IMR-90 (cell line): Measurements from ENCODE around the gene TMEM128. TPM values are rescaled to one million over a fixed set of nuclear protein-coding genes. Genes with fewer than 3 reads are reported as not detected.
"Not testable (repeated sequence)": the region's sequence is repeated elsewhere in the genome, so short reads cannot be mapped to it uniquely, and the experiment has no call there.

Experiments
- ATAC-seq: fragments of 200-7000 bp; cut with Tn5 transposase; 2 replicates; pipeline ENCODE4 v1.9.1; 2020; ENCODE audit warnings: low read depth, mild to moderate bottlenecking, moderate library complexity
- BruUV-seq: library from RNA; stranded (reverse); fragments of 400-500 nt; replicated peaks from 2 replicates; lab custom pipeline; 2021; lab: Mats Ljungman, UMichigan
- CTCF ChIA-PET: fragments of 300-600 bp; formaldehyde crosslinking; extraction: SDS; loops from one replicate; lab custom pipeline; 2021; ENCODE audit warnings: antibody characterized with exemption; lab: Yijun Ruan, JAX
- POLR2A ChIA-PET: fragments of 300-600 bp; sonication (Branson Sonifier 250); formaldehyde crosslinking; loops from one replicate; lab custom pipeline; 2022; ENCODE audit warnings: antibody characterized with exemption; ENCODE audit not compliant: unreplicated experiment; lab: Charles Lee
- DNase-seq: peaks from one replicate; pipeline ENCODE4 v3.0.0; 2013
- H2AFZ ChIP-seq: replicated peaks from 2 replicates; pipeline ENCODE3; 2013; ENCODE audit warnings: low read length, mild to moderate bottlenecking; ENCODE audit not compliant: poor library complexity
- H2AK5ac ChIP-seq: 2 replicates; pipeline ENCODE4 v1.6.1; 2013; ENCODE audit warnings: low read depth, low read length, inconsistent platforms
- H2AK9ac ChIP-seq: replicated peaks from 2 replicates; pipeline ENCODE3; 2013; ENCODE audit warnings: mild to moderate bottlenecking, low read depth, low read length, moderate library complexity; ENCODE audit not compliant: poor library complexity
- H2BK120ac ChIP-seq: 2 replicates; pipeline ENCODE4 v1.6.1; 2013; ENCODE audit warnings: low read depth, low read length, inconsistent platforms
- H2BK15ac ChIP-seq: 3 replicates; pipeline ENCODE4 v1.6.1; 2013; ENCODE audit warnings: low read depth, low read length, inconsistent platforms
- H2BK20ac ChIP-seq: 2 replicates; pipeline ENCODE4 v1.6.1; 2013; ENCODE audit warnings: low read depth, mild to moderate bottlenecking, inconsistent platforms, low read length, moderate library complexity
- H2BK5ac ChIP-seq: 2 replicates; pipeline ENCODE4 v1.6.1; 2013; ENCODE audit warnings: mild to moderate bottlenecking, low read depth, low read length, inconsistent platforms; ENCODE audit not compliant: poor library complexity, severe bottlenecking
- H3K14ac ChIP-seq: replicated peaks from 2 replicates; pipeline ENCODE4 v1.6.1; 2013; ENCODE audit warnings: low read depth, low read length, inconsistent platforms
- H3K18ac ChIP-seq: 2 replicates; pipeline ENCODE4 v1.6.1; 2013; ENCODE audit warnings: low read depth, low read length, control low read depth
- H3K23ac ChIP-seq: 2 replicates; pipeline ENCODE4 v1.6.1; 2013; ENCODE audit warnings: low read depth, low read length, inconsistent platforms
- H3K27ac ChIP-seq: 2 replicates; pipeline ENCODE4 v1.5.1; 2013; ENCODE audit warnings: mild to moderate bottlenecking, control low read depth, low read length; ENCODE audit not compliant: insufficient read depth
- H3K27me3 ChIP-seq: 2 replicates; pipeline ENCODE4 v1.6.1; 2013; ENCODE audit warnings: low read length; ENCODE audit not compliant: control insufficient read depth, insufficient read depth
- H3K36me3 ChIP-seq: 2 replicates; pipeline ENCODE4 v1.6.1; 2013; ENCODE audit warnings: low read length, mixed read lengths; ENCODE audit not compliant: control insufficient read depth, insufficient read depth
- H3K4ac ChIP-seq: 2 replicates; pipeline ENCODE4 v1.6.1; 2013; ENCODE audit warnings: low read depth, low read length, inconsistent platforms
- H3K4me1 ChIP-seq: 2 replicates; pipeline ENCODE4 v1.6.1; 2013; ENCODE audit warnings: low read length, mixed read lengths; ENCODE audit not compliant: control insufficient read depth, insufficient read depth
- H3K4me2 ChIP-seq: 2 replicates; pipeline ENCODE4 v1.6.1; 2013; ENCODE audit warnings: low read depth, mild to moderate bottlenecking, control low read depth, low read length, moderate library complexity
- H3K4me3 ChIP-seq: 2 replicates; pipeline ENCODE4 v1.5.1; 2013; ENCODE audit warnings: low read depth, mild to moderate bottlenecking, control low read depth, low read length, moderate library complexity; ENCODE audit not compliant: insufficient read depth
- H3K56ac ChIP-seq: 2 replicates; pipeline ENCODE4 v1.6.1; 2013; ENCODE audit warnings: low read length, inconsistent platforms; ENCODE audit not compliant: insufficient read depth; ENCODE audit errors: extremely low read depth
- H3K79me1 ChIP-seq, 2 experiments: 2 replicates each; pipeline ENCODE4 v1.6.1; 2013; ENCODE audit warnings: low read length in 2 of 2, inconsistent platforms in 1 of 2, low read depth in 1 of 2
- H3K9ac ChIP-seq: 2 replicates; pipeline ENCODE4 v1.6.1; 2013; ENCODE audit warnings: low read depth, low read length, control low read depth
- H3K9me1 ChIP-seq: 2 replicates; pipeline ENCODE4 v1.6.1; 2013; ENCODE audit warnings: low read length, inconsistent platforms; ENCODE audit not compliant: insufficient read depth
- H3K9me3 ChIP-seq: 2 replicates; pipeline ENCODE4 v1.6.1; 2013; ENCODE audit warnings: low read length; ENCODE audit not compliant: control insufficient read depth, insufficient read depth
- H4K20me1 ChIP-seq: 2 replicates; pipeline ENCODE4 v1.6.1; 2013; ENCODE audit warnings: low read length, inconsistent platforms; ENCODE audit not compliant: insufficient read depth
- H4K5ac ChIP-seq: 2 replicates; pipeline ENCODE4 v1.6.1; 2013; ENCODE audit warnings: mild to moderate bottlenecking, low read depth, low read length, control low read depth
- H4K8ac ChIP-seq, 2 experiments: 2 replicates each; pipeline ENCODE4 v1.6.1; 2013; ENCODE audit warnings: low read depth in 2 of 2, low read length in 2 of 2, control low read depth in 1 of 2, inconsistent platforms in 1 of 2
- H4K91ac ChIP-seq: 2 replicates; pipeline ENCODE4 v1.6.1; 2013; ENCODE audit warnings: low read depth, low read length, inconsistent platforms; ENCODE audit not compliant: insufficient read depth
- MAZ ChIP-seq: IDR thresholded peaks from 2 replicates; pipeline ENCODE4 v1.6.1; 2012; ENCODE audit warnings: low read depth, mild to moderate bottlenecking, low read length, improper control_type of control experiment, moderate library complexity, borderline replicate concordance
- WGBS, 2 experiments: methylation state at CpG; one replicate each; pipeline versions ENCODE4 v1.1.5 to v1.1.7; 2013; ENCODE audit warnings: missing lambda C conversion rate in 2 of 2; ENCODE audit not compliant: insufficient read length in 1 of 2; ENCODE audit errors: extremely low coverage in 2 of 2; 5-methylcytosine and 5-hydroxymethylcytosine counted together
- dilution Hi-C: fragments of 300-500 bp; cut with HindIII; formaldehyde crosslinking; loops from one replicate; pipeline ENCODE4 v1.14.3; 2018; ENCODE audit warnings: low sequenced_read_pairs; ENCODE audit not compliant: unreplicated experiment
- in situ Hi-C: fragments of 300-500 bp; cut with MboI; formaldehyde crosslinking; loops from 3 replicates; pipeline ENCODE4 v1.14.3; 2019; ENCODE audit warnings: low sequenced_read_pairs, inconsistent platforms, mixed read lengths
- intact Hi-C: fragments of 100-400 bp; cut with micrococcal nuclease; formaldehyde crosslinking; loops from 2 replicates; pipeline ENCODE4 v1.10.0; 2022
- polyA plus RNA-seq, 3 experiments: library from polyadenylated mRNA; depleted of rRNA; stranded (reverse); fragments of >200 nt; gene quantifications; 2 replicates each; pipeline ENCODE4 v1.2.3, GENCODE V29; 2012; ENCODE audit warnings: low replicate concordance in 1 of 3
- total RNA-seq: library from RNA; depleted of rRNA; stranded (reverse); fragments of >200 nt; gene quantifications from 2 replicates; pipeline ENCODE4 v1.2.3, GENCODE V29; 2012

TMEM128 gene
- total and polyA plus RNA-seq, 2 of the 4 experiments (the other 2 are of a cell fraction), result 21.9 to 22.6 TPM

DNA sequence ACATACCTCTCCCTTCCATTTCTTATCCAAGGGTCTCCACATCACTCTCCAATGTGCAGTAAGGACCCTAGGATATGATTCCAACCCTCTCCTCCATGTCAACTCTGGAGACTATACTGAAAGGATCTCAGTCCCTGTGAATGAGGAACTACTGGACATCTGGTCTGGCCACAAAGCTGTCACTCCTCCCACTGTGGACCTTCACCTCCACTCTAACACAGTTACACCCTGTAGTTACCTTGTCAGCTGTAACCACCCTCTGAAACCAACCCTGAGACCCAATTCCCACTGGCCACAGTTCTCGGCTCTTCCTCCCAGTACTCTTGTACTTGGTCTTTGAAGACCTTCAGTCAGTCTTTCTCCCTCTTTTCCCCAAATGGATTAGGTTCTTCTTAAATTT, 2.9 kb downstream of the TMEM128 start:
- 100% methylated on average over 1 of the region's 1 CpG; no CpG with 5 or more reads in 1 of the 2 experiments for WGBS, 2 experiments
- Histone ChIP-seq H3K4me3 (no peak overlapping the region), H4K8ac (no peak overlapping the region), H3K56ac (no peak overlapping the region), H3K27ac (no peak overlapping the region), H2BK120ac (no peak overlapping the region), H2AFZ (no peak overlapping the region), H3K9me3 (no peaks in the 10 kb centered on the region), H2AK9ac (no peak overlapping the region), H3K27me3 (no peaks in the 10 kb centered on the region), H3K4me1 (peaks cover 2% of the 10 kb centered on the region; the same call in 1 of the 2 replicates), H4K5ac (no peak overlapping the region), H3K4me2 (no peak overlapping the region), H4K91ac (no peak overlapping the region), H3K18ac (no peak overlapping the region), H2BK5ac (no peak overlapping the region), H3K23ac (no peak overlapping the region), H2AK5ac (no peak overlapping the region), H3K9me1 (peaks cover 4% of the 10 kb centered on the region), H3K79me1 (peaks cover 18 to 22% of the 10 kb centered on the region in 2 experiments), H3K9ac (no peak overlapping the region), H3K36me3 (peaks cover 23% of the 10 kb centered on the region), H3K14ac (no peak overlapping the region), H3K4ac (no peak overlapping the region), H2BK15ac (no peak overlapping the region), H4K20me1 (no peaks in the 10 kb centered on the region), H2BK20ac (no peak overlapping the region)
- DNase-seq (no peak), ATAC-seq (no peak)
- no peak for TF ChIP-seq MAZ
- dilution Hi-C loops, result no loop called here
- intact Hi-C loops, result no loop called here
- in situ Hi-C loops, result no loop called here
- BruUV-seq, result no TSS peak
- ChIA-PET CTCF (no interaction called here), POLR2A (no interaction called here)

DNA sequence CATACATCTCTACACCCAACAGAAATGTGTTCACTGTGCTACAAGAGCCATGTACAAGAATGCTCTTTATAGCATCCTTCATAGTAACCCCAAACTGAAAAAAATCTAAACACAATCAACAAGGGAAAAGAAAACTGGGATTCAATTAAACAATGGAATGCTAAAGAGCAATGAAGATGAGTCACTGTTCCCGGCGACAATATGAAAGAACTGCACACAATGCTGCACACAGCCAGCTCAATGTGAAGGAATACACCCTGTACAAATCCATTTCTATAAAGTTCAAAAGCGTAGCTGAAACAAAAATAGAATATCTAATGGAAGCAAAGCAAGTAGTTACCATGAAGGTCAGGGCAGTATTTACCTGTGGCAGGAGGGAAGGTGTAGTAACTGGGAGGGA, 8.5 kb downstream of the TMEM128 start:
- WGBS, 2 experiments, result no CpG with 5 or more reads among the region's 3 CpGs

More for the DNA sequence above, 8.5 kb downstream of the TMEM128 start:
- H3K9ac ChIP-seq, dilution Hi-C loops, H3K27me3 ChIP-seq, ATAC-seq, DNase-seq, H3K27ac ChIP-seq, CTCF ChIA-PET, H4K91ac ChIP-seq, H3K4ac ChIP-seq, H3K18ac ChIP-seq, H3K9me3 ChIP-seq, H2BK120ac ChIP-seq, H4K8ac ChIP-seq, H3K9me1 ChIP-seq, H3K23ac ChIP-seq, H3K79me1 ChIP-seq, H4K5ac ChIP-seq, H3K4me1 ChIP-seq, H3K14ac ChIP-seq, POLR2A ChIA-PET, H3K56ac ChIP-seq, intact Hi-C loops, H4K20me1 ChIP-seq, H2AK5ac ChIP-seq, H2BK15ac ChIP-seq, H2AFZ ChIP-seq, H3K4me3 ChIP-seq, H3K4me2 ChIP-seq, H2AK9ac ChIP-seq, H2BK20ac ChIP-seq, BruUV-seq, in situ Hi-C loops, H2BK5ac ChIP-seq: not testable (repeated sequence)
- H3K36me3 ChIP-seq, result peaks cover 27% of the 10 kb centered on the region
